Activated T-helper 1 cell treated with anti-CD3 and anti-CD28 coated beads, Interleukin-12 subunit alpha, Interleukin-12 subunit beta, Interleukin-2, Interleukin-4 antibody, amounts not matched to agents 30 ng/mL and 10 ng/mL and 1 ng/mL, durations not matched to agents 14 hours and 24 hours and 36 hours (primary cell): Measurements from ENCODE around the gene AIMP2. TPM values are rescaled to one million over a fixed set of nuclear protein-coding genes. Genes with fewer than 3 reads are reported as not detected.
A peak's percentile ranks its signal among the peaks of the same experiment; 100 is the strongest.

ENCODE experiments used
- DNase-seq: peaks from one replicate; pipeline ENCODE4 v3.0.0; 2021; ENCODE audit warnings: low spot score
- H3K27ac Mint-ChIP-seq: one replicate; pipeline ENCODE4 v1.8.0; 2021; ENCODE audit warnings: mild to moderate bottlenecking, mixed read lengths
- H3K27me3 Mint-ChIP-seq: one replicate; pipeline ENCODE4 v1.8.0; 2022; ENCODE audit warnings: mild to moderate bottlenecking, moderate library complexity, mixed read lengths; ENCODE audit not compliant: insufficient read depth
- H3K36me3 Mint-ChIP-seq: one replicate; pipeline ENCODE4 v1.8.0; 2021; ENCODE audit warnings: low read depth, mixed read lengths
- H3K4me1 Mint-ChIP-seq: one replicate; pipeline ENCODE4 v1.8.0; 2021; ENCODE audit warnings: low read depth, mixed read lengths
- H3K4me3 Mint-ChIP-seq: one replicate; pipeline ENCODE4 v1.8.0; 2021; ENCODE audit warnings: mild to moderate bottlenecking, moderate library complexity, mixed read lengths
- H3K9me3 Mint-ChIP-seq: one replicate; pipeline ENCODE4 v1.8.0; 2021; ENCODE audit warnings: mixed read lengths
- intact Hi-C: fragments of 100-400 bp; cut with micrococcal nuclease; formaldehyde crosslinking; loops from one replicate; pipeline ENCODE4 v1.15.1; 2024
- total RNA-seq: library from RNA; stranded (reverse); gene quantifications from 2 replicates; pipeline ENCODE4 v1.2.3, GENCODE V29; 2022

Gene AIMP2
- total RNA-seq, 1 donor from 2014 or later: 101 TPM

DNA sequence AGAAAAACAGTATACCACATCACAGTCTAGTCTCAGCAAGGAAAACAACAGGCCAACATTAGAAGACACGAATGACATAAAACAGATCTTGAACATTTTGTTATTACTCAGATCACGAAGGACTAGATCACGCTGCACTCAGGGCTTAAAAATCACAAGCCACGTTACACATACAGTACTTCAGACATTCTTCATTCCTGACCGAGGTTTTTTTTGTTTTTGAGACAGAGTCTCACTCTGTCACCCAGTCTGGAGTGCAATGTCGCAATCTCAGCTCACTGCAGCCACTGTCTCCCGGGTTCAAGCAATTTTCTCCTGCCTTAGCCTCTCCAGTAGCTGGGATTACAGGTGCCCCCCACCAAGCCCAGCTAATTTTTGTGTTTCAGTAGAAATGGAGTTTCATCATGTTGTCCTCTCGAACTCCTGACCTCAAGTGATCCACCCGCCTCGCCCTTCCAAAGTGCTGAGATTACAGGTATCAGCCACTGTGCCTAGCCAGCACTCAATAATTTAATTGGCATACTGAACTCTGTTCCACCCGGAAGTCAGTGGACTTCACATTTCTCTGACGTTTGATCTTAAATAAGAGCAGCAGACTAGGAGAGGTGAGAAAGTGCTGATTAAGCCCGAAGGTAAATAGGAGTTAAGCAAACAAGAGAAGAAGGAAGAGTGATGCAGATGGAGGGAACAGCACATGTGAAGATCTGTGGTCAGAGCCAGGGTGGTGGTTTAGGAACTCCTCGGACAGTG is 3.5 kb downstream of the AIMP2 start:
- Mint-ChIP-seq H3K4me3 (no peak overlapping the region), H3K9me3 (no peaks in the 10 kb centered on the region), H3K36me3 (peaks cover 32% of the 10 kb centered on the region), H3K4me1 (peaks cover 20% of the 10 kb centered on the region), H3K27ac (peak overlapping the region; percentile 2), H3K27me3 (no peaks in the 10 kb centered on the region)
- DNase-seq: no peak
- intact Hi-C loops: no loop called here

DNA sequence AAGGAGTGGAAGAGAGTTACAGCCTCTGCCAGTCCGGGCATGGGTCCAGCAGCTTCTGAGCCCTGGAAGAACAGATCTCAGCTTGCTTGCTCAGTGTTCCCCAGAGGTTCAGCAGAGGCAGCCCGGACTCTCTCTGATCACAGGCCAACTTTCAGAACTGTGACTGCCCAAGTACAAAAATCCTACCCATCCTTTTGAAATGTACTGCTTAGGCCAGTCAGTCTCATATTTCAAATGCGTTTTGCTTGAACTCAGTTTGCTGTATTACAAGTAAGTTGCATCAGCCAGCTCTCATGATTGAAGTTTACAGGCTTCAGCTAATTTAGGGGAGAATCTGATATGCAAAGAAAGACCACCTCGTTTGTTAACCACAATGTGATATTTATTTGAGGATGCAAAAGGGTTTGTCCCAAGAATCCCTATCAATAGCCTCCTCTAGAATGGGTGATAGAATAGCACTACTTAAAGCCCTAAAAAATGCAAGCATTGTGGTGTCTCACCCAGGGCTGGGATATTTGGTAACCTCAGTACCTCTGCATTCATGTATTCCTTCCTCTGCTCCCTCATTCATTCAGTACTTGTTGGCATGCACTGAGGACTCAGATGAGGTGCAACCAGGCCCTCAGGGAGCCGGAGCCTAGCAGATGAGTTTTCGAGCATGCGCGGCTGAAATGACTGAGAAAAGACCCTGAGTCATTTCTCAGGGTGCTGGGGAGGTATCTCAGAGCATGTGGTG is 7.0 kb downstream of the AIMP2 start:
- Mint-ChIP-seq H3K27ac (peak overlapping the region; percentile 18), H3K27me3 (no peaks in the 10 kb centered on the region), H3K36me3 (peaks cover 49% of the 10 kb centered on the region), H3K4me3 (no peak overlapping the region), H3K9me3 (no peaks in the 10 kb centered on the region), H3K4me1 (peaks cover 10% of the 10 kb centered on the region)
- intact Hi-C loops: no loop called here
- DNase-seq: no peak

DNA sequence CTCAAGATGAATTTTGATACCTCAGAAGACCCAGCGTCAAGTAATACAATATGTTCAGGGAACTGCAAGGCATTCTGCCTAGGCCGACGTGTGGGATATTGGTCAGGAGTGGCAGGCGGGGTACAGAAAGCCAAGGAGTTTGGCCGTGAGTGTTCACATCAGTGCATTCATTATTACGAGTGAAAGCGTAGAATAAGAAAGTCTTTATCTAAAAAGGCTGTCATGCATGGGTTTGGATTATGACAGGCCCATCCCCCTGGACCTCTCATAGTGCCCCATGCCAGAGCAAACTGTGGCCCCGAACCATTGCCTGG is 7.5 kb downstream of the AIMP2 start:
- H3K36me3 Mint-ChIP-seq: peaks cover 53% of the 10 kb centered on the region
- H3K27me3 Mint-ChIP-seq: no peaks in the 10 kb centered on the region
- intact Hi-C loops: no loop called here
- H3K9me3 Mint-ChIP-seq: no peaks in the 10 kb centered on the region
- no peak overlapping the region for H3K27ac Mint-ChIP-seq
- H3K4me3 Mint-ChIP-seq: no peak overlapping the region
- no peak for DNase-seq
- peaks cover 5% of the 10 kb centered on the region for H3K4me1 Mint-ChIP-seq

DNA sequence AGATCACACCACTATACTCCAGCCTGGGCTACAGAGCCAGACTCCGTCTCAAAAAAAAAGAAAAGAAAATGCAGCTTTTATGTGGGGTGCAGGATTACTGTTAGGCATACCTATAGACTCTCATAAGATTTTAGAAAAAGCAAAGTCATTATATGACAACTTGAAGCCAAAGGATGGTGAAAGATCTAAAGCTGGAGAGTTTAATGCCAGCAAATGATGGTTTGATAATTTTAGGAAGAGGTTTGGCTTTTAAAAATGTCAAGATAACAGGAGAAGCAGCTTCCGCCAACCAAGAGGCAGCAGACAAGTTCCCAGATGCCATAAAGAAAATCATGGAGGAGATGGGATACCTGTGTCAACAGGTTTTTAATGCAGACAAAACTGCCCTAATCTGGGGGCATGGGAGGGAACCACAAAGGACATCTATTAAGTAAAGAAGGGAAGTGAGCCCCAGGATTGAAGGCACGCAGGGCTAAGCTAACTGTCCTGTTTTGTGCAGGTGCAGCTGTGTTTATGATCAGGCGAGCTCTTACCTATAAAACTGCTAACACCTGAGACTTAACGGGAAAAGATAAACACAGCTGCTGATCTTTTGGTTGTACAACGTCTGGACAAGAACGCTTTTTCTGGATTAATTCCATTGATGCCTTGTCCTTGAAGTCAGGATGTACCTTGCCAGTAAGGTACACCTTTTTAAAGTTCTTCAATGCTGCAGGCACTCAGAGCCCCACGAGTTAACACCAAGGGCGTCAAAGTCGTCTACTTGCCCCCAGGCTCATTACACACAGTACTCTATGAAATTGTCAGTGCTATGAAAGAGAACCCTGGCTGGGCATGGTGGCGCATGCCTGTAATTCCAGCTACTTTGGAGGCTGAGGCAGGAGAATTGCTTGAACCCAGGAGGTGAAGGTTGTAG is 11.6 kb downstream of the AIMP2 start:
- Mint-ChIP-seq H3K27me3 (no peaks in the 10 kb centered on the region), H3K4me3 (no peak overlapping the region), H3K27ac (no peak overlapping the region), H3K9me3 (no peaks in the 10 kb centered on the region), H3K36me3 (peaks cover 67% of the 10 kb centered on the region), H3K4me1 (peaks cover 5% of the 10 kb centered on the region)
- intact Hi-C loops: no loop called here
- DNase-seq: no peak

DNA sequence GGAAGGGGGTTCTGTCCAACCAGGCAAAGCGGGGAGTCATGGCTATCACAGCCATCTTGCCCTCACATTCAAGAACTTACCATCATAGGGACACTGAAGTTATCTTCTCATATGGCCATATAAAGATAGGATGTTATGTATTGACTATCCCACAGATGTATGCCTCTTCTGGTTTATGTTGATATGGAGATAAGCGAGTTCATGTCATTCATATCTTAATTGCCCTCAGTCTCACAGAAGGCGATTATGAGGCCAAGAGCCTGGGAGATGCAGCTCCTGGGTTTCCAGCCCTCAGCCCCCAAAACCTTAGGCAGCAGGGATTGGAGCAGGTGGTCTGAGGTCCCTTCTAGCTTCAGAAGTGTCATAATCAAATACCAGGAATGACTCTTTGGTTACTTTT is 13.6 kb downstream of the AIMP2 start:
- Mint-ChIP-seq H3K9me3 (no peaks in the 10 kb centered on the region), H3K36me3 (peaks cover 65% of the 10 kb centered on the region), H3K27me3 (no peaks in the 10 kb centered on the region), H3K4me1 (peaks cover 17% of the 10 kb centered on the region), H3K27ac (no peak overlapping the region), H3K4me3 (no peak overlapping the region)
- no peak for DNase-seq
- intact Hi-C loops: no loop called here

DNA sequence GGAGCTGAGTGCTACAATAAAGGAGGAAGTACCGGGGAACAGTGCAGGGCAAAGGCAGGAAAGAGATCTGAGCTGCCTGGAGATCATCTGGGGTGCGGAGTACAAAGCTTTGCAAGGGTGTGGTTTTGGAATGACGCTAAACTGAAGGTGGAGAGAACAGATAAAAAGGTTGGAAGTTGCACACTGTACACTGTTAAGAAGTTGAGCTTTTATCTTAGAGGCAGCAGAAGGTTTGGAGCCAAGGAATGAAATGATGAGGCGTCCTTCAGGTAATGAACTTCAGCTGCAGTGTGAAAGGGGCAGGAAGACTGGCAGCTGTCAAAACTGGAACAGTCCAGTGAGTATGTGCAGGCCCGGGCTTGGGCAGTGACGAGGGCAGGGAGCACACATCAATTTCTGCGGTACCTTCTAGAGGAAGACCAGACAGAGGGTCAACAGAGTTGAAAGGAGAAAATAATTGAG is 14.9 kb downstream of the AIMP2 start:
- H3K27ac Mint-ChIP-seq: no peak overlapping the region
- intact Hi-C loops: no loop called here
- DNase-seq: no peak
- no peaks in the 10 kb centered on the region for H3K27me3 Mint-ChIP-seq
- peaks cover 68% of the 10 kb centered on the region for H3K36me3 Mint-ChIP-seq
- H3K4me1 Mint-ChIP-seq: peaks cover 17% of the 10 kb centered on the region
- H3K4me3 Mint-ChIP-seq: no peak overlapping the region
- no peaks in the 10 kb centered on the region for H3K9me3 Mint-ChIP-seq

DNA sequence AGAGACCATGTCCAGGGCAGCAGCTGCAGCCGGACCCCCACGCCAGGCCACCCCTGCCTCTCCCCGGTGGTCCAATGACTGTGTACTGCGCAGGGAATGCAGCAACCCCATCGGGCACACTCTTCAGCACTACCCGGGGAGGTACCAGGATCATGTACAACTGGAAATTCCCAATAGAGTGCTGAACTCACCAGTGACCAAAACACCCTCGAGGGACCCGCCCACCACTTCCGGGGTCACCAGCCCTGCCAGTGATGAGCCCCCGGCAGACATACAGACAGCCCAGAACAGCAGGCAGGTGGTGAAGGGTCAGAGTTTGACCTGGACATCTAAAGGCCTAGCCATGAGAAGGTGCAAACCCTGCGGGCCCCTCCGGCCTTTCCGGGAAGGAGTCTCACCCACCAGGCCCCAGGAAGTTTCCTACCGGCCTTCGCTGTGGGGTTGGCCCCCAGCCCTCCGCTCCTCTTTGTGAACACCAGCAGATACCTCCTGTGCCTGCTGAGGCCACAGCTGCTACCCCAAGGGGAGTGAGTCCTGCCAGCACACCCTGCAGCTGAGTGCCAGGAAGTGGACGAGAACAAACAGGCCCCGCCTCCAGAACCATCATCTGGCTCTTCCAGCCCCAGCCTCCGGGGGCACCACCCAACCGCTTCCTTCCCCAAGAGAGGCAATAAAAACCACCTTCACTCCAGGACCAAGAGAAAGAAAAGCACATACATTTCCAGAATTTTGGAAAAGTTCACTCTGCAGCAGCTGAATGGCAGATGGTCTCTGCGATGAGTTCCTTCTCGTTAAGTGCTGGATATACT is 17.1 kb downstream of the AIMP2 start:
- Mint-ChIP-seq H3K27me3 (no peaks in the 10 kb centered on the region), H3K9me3 (no peaks in the 10 kb centered on the region), H3K4me3 (peak overlapping the region; percentile 78), H3K27ac (peak overlapping the region; percentile 85), H3K4me1 (peaks cover 17% of the 10 kb centered on the region), H3K36me3 (peaks cover 55% of the 10 kb centered on the region)
- intact Hi-C loops: no loop called here
- DNase-seq: peak; percentile 61

DNA sequence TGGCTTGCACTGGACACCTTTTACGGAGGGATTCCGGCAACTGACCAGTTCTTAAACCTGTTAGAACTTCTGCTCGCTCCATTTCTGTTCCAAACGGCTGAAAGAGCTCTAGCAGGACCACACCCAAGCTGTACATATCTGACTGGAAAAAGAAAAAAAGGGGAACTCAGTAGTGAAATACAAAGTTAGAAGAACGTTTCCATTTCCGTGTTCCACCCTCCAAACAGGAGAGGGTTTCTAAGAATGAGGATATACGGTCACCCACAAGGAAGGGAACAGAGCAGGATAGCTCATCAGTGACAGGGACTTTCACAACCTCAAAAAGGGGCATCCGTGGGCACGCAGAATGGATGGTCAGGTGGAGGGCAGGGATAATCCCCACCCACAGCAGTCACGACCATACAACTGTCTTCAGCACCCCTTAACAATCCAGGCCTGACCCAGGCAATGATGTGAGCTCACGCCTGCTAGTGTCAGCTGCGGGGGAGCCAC is 17.8 kb downstream of the AIMP2 start:
- H3K9me3 Mint-ChIP-seq: no peaks in the 10 kb centered on the region
- peak overlapping the region; percentile 85 for H3K27ac Mint-ChIP-seq
- intact Hi-C loops: no loop called here
- no peaks in the 10 kb centered on the region for H3K27me3 Mint-ChIP-seq
- H3K4me1 Mint-ChIP-seq: peaks cover 17% of the 10 kb centered on the region
- no peak for DNase-seq
- H3K4me3 Mint-ChIP-seq: peak overlapping the region; percentile 46
- H3K36me3 Mint-ChIP-seq: peaks cover 52% of the 10 kb centered on the region

DNA sequence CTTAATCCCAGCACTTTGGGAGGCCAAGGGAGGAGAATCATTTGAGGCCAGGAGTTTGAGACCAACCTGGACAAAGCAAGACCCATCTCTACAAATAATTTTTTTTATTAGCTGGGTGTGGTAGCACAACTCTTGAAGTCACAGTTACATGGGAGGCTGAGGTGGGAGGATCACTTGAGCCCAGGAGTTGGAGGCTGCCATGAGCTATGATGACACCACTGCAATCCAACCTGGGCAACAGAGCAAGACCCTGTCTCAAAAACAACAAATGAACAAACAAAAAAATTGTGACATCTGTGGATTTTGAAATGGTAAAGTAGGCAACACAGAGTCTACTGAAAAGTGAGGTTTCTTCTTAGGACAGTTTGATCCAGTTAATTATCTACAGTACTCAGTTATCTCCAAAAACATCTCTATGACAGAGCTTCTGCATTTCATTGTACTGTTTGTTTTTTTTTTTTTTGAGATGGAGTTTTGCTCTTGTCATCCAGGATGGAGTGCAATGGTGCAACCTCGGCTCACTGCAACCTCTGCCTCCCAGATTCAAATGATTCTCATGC is 18.8 kb downstream of the AIMP2 start:
- Mint-ChIP-seq H3K4me1 (peaks cover 17% of the 10 kb centered on the region), H3K4me3 (no peak overlapping the region), H3K27me3 (no peaks in the 10 kb centered on the region), H3K9me3 (no peaks in the 10 kb centered on the region), H3K36me3 (peaks cover 42% of the 10 kb centered on the region), H3K27ac (no peak overlapping the region)
- DNase-seq: no peak
- intact Hi-C loops: no loop called here

DNA sequence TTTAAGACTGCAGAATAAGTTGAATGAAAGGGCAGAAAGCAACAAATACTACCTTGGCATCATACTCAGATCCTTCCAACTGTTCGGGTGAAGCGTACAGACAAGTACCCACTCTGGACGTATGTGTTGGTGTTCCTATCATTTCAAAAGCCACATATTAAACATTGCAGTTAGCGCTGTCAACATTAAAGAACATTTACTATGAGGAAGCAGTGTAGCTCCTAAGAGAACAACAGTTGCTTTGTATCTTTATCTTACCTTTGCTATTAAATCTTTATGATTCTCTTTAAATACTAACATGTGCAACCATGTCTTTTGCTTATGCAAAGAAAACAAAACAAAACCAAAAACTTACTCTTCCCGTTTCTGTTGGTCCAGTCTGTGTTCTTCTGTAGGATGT is 19.5 kb downstream of the AIMP2 start:
- no peak for DNase-seq
- intact Hi-C loops: no loop called here
- Mint-ChIP-seq H3K36me3 (peaks cover 35% of the 10 kb centered on the region), H3K27ac (no peak overlapping the region), H3K4me3 (no peak overlapping the region), H3K9me3 (no peaks in the 10 kb centered on the region), H3K4me1 (peaks cover 17% of the 10 kb centered on the region), H3K27me3 (no peaks in the 10 kb centered on the region)

DNA sequence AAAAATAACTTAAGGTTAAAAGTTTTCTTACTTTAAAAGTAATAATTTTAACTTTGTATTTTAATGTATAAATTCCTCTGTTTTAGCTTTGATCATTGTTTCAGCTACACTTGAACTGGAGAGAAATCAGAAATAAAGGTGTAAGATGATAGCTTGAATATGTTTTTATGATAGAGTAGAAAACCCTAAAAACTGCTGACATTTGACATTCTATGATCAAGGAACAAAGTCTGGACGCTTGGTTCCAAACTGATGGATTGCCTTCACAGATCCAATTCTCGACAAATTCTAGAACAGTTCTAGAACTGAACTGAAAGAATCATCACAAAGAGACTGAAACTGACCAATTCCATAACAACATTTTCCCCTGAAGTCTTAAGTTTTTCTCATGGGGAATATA is 21.9 kb downstream of the AIMP2 start, which contains the start of gene ANKRD61:
Gene ANKRD61 (plus strand): TSS at position 389 of the 400 bp plus-strand sequence. CDS start 0 bp downstream, at position 389.
- Mint-ChIP-seq H3K9me3 (no peaks in the 10 kb centered on the region), H3K4me1 (peaks cover 15% of the 10 kb centered on the region), H3K36me3 (peaks cover 40% of the 10 kb centered on the region), H3K27me3 (no peaks in the 10 kb centered on the region), H3K27ac (peak within 1 kb of the TSS; percentile 19), H3K4me3 (no peak within 1 kb of the TSS)
- intact Hi-C loops: no loop called here
- no peak for DNase-seq

DNA sequence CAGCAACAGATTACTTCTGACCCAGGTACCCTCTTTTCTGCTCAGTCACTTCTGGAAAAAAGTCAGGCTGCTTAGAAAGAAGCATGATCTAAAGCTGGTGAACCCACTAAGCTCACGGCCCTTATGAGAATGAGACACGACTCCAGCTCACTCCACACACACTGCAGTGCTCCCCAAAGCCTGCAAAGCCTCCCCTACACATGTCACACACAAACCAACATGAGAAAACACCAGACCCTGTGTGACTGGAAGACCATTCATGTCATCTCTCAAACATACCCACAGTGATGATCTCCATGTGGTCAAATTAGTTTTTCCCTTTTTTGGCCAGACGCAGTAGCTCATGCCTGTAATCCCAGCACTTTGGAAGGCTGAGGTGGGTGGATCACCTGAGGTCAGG is 22.5 kb downstream of the AIMP2 start:
- DNase-seq: no peak
- intact Hi-C loops: no loop called here
- Mint-ChIP-seq H3K4me3 (no peak overlapping the region), H3K4me1 (peaks cover 9% of the 10 kb centered on the region), H3K27me3 (no peaks in the 10 kb centered on the region), H3K27ac (peak overlapping the region; percentile 19), H3K9me3 (no peaks in the 10 kb centered on the region), H3K36me3 (peaks cover 42% of the 10 kb centered on the region)
